Activated T-helper 2 cell treated with anti-CD3 and anti-CD28 coated beads, Interferon-gamma antibody, Interleukin-2, Interleukin-4, amounts not matched to agents 10 μg/mL and 5 μg/mL and 100 μg/mL, durations not matched to agents 14 hours and 24 hours and 36 hours (primary cell): Measurements from ENCODE around the gene DDHD1. TPM values are rescaled to one million over a fixed set of nuclear protein-coding genes. Genes with fewer than 3 reads are reported as not detected.
A peak's percentile ranks its signal among the peaks of the same experiment; 100 is the strongest.
"Not testable (repeated sequence)": the region's sequence is repeated elsewhere in the genome, so short reads cannot be mapped to it uniquely, and the experiment has no call there.

Experiments
- DNase-seq: peaks from one replicate; pipeline ENCODE4 v3.0.0; 2021; ENCODE audit warnings: low spot score
- H3K27ac Mint-ChIP-seq: one replicate; pipeline ENCODE4 v1.8.0; 2021; ENCODE audit warnings: mixed read lengths
- H3K27me3 Mint-ChIP-seq: one replicate; pipeline ENCODE4 v1.8.0; 2021; ENCODE audit warnings: low read depth, mixed read lengths
- H3K36me3 Mint-ChIP-seq: one replicate; pipeline ENCODE4 v1.8.0; 2021; ENCODE audit warnings: low read depth, mixed read lengths
- H3K4me1 Mint-ChIP-seq: one replicate; pipeline ENCODE4 v1.8.0; 2021; ENCODE audit warnings: low read depth, mixed read lengths
- H3K4me3 Mint-ChIP-seq: one replicate; pipeline ENCODE4 v1.8.0; 2021; ENCODE audit warnings: low read depth, mild to moderate bottlenecking, moderate library complexity, mixed read lengths
- H3K9me3 Mint-ChIP-seq: one replicate; pipeline ENCODE4 v1.8.0; 2021; ENCODE audit warnings: mixed read lengths
- intact Hi-C: fragments of 100-400 bp; cut with micrococcal nuclease; formaldehyde crosslinking; loops from one replicate; pipeline ENCODE4 v1.15.1; 2023
- total RNA-seq: library from RNA; stranded (reverse); gene quantifications from 2 replicates; pipeline ENCODE4 v1.2.3, GENCODE V29; 2022

The DDHD1 gene
- total RNA-seq, 1 donor from 2014 or later = 53.7 TPM

- not testable (repeated sequence) for H3K27me3 Mint-ChIP-seq, H3K4me3 Mint-ChIP-seq, H3K9me3 Mint-ChIP-seq, H3K27ac Mint-ChIP-seq, DNase-seq, H3K36me3 Mint-ChIP-seq
- peaks cover 25% of the 10 kb centered on the region for H3K4me1 Mint-ChIP-seq
- intact Hi-C loops = loop anchor here (1.0 to 2.0 kb wide), 2 partner anchors 26 to 71 kb away; partner anchors contain the start of gene DDHD1
These were observed 26.4 kb upstream of the DDHD1 start for GRCh38 chr14:53179486-53180005.

GRCh38 chr14:53175375-53175774 is 22.3 kb upstream of the DDHD1 start:
- Mint-ChIP-seq H3K9me3 (no peaks in the 10 kb centered on the region), H3K4me3 (no peak overlapping the region), H3K27me3 (peaks cover 1% of the 10 kb centered on the region), H3K4me1 (peaks cover 6% of the 10 kb centered on the region), H3K27ac (no peak overlapping the region), H3K36me3 (no peaks in the 10 kb centered on the region)
- DNase-seq = no peak
- intact Hi-C loops = no loop called here

- intact Hi-C loops = no loop called here
- Mint-ChIP-seq H3K9me3 (no peaks in the 10 kb centered on the region), H3K27ac (no peak overlapping the region), H3K36me3 (no peaks in the 10 kb centered on the region), H3K4me1 (peaks cover 3% of the 10 kb centered on the region), H3K27me3 (peaks cover 1% of the 10 kb centered on the region), H3K4me3 (no peak overlapping the region)
- DNase-seq = no peak
These were observed 21.8 kb upstream of the DDHD1 start for GRCh38 chr14:53174918-53175317.

- Mint-ChIP-seq H3K9me3 (no peaks in the 10 kb centered on the region), H3K4me3 (no peak overlapping the region), H3K27me3 (no peaks in the 10 kb centered on the region), H3K36me3 (peaks cover 8% of the 10 kb centered on the region), H3K4me1 (peaks cover 6% of the 10 kb centered on the region), H3K27ac (no peak overlapping the region)
- intact Hi-C loops = no loop called here
- no peak for DNase-seq
These were observed 15.7 kb upstream of the DDHD1 start for GRCh38 chr14:53168786-53169185.

- peaks cover 8% of the 10 kb centered on the region for H3K36me3 Mint-ChIP-seq
- H3K9me3 Mint-ChIP-seq = peaks cover 4% of the 10 kb centered on the region
- H3K4me1 Mint-ChIP-seq = peaks cover 6% of the 10 kb centered on the region
- H3K27me3 Mint-ChIP-seq = no peaks in the 10 kb centered on the region
- no peak overlapping the region for H3K27ac Mint-ChIP-seq
- no peak for DNase-seq
- H3K4me3 Mint-ChIP-seq = no peak overlapping the region
- intact Hi-C loops = no loop called here
These were observed 14.6 kb upstream of the DDHD1 start for GRCh38 chr14:53167602-53168328.

- Mint-ChIP-seq H3K4me1 (peaks cover 7% of the 10 kb centered on the region), H3K36me3 (peaks cover 4% of the 10 kb centered on the region), H3K27ac (no peak overlapping the region)
These were observed 8.8 kb upstream of the DDHD1 start for GRCh38 chr14:53161758-53162435.

GRCh38 chr14:53156238-53156637 is 3.1 kb upstream of the DDHD1 start:
- Mint-ChIP-seq H3K4me1 (peaks cover 22% of the 10 kb centered on the region), H3K9me3 (no peaks in the 10 kb centered on the region), H3K4me3 (no peak overlapping the region), H3K27ac (no peak overlapping the region), H3K36me3 (peaks cover 14% of the 10 kb centered on the region), H3K27me3 (no peaks in the 10 kb centered on the region)
- intact Hi-C loops = no loop called here
- DNase-seq = no peak

More at GRCh38 chr14:53161758-53162435, 8.8 kb upstream of the DDHD1 start:
- Mint-ChIP-seq H3K4me3 (no peak overlapping the region), H3K27me3 (no peaks in the 10 kb centered on the region), H3K9me3 (peaks cover 4% of the 10 kb centered on the region)
- intact Hi-C loops = no loop called here
- no peak for DNase-seq

GRCh38 chr14:53153702-53154112 is 584 bp upstream of the DDHD1 start:
- no peaks in the 10 kb centered on the region for H3K27me3 Mint-ChIP-seq
- peaks cover 39% of the 10 kb centered on the region for H3K4me1 Mint-ChIP-seq
- H3K9me3 Mint-ChIP-seq = no peaks in the 10 kb centered on the region
- peaks cover 26% of the 10 kb centered on the region for H3K36me3 Mint-ChIP-seq
- peak overlapping the region; percentile 89 for H3K4me3 Mint-ChIP-seq
- H3K27ac Mint-ChIP-seq = peak overlapping the region; percentile 100
- intact Hi-C loops = loop anchor here (1.0 to 5.0 kb wide), 9 partner anchors 9 to 1289 kb away; partner anchors contain the start of genes CNIH1, GPR137C, PSMC6 and TXNDC16
- no peak for DNase-seq

GRCh38 chr14:53152184-53152886 is 788 bp downstream of the DDHD1 start:
- Mint-ChIP-seq H3K36me3 (peaks cover 30% of the 10 kb centered on the region), H3K4me1 (peaks cover 52% of the 10 kb centered on the region), H3K27me3 (no peaks in the 10 kb centered on the region), H3K27ac (peak overlapping the region; percentile 95), H3K4me3 (peak overlapping the region; percentile 99), H3K9me3 (no peaks in the 10 kb centered on the region)
- peak; percentile 70 for DNase-seq
- intact Hi-C loops = loop anchor here (2.0 to 5.0 kb wide), 4 partner anchors 95 to 1290 kb away; partner anchors contain the start of genes CNIH1, GPR137C, PSMC6 and TXNDC16

- H3K4me3 Mint-ChIP-seq = peak overlapping the region; percentile 99
- H3K36me3 Mint-ChIP-seq = peaks cover 34% of the 10 kb centered on the region
- H3K27ac Mint-ChIP-seq = peak overlapping the region; percentile 95
- no peaks in the 10 kb centered on the region for H3K9me3 Mint-ChIP-seq
- no peak for DNase-seq
- H3K4me1 Mint-ChIP-seq = peaks cover 57% of the 10 kb centered on the region
- intact Hi-C loops = loop anchor here (2.0 to 5.0 kb wide), 4 partner anchors 94 to 1291 kb away; partner anchors contain the start of genes CNIH1, GPR137C, PSMC6 and TXNDC16
- H3K27me3 Mint-ChIP-seq = no peaks in the 10 kb centered on the region
These were observed 1.5 kb downstream of the DDHD1 start for GRCh38 chr14:53151523-53152183.

- intact Hi-C loops = loop anchor here (5.0 kb wide), 2 partner anchors 92 to 1293 kb away; partner anchors contain the start of gene CNIH1
- Mint-ChIP-seq H3K27me3 (no peaks in the 10 kb centered on the region), H3K4me1 (peaks cover 60% of the 10 kb centered on the region), H3K9me3 (no peaks in the 10 kb centered on the region), H3K27ac (peak overlapping the region; percentile 9), H3K4me3 (peak overlapping the region; percentile 99), H3K36me3 (peaks cover 37% of the 10 kb centered on the region)
- DNase-seq = no peak
These were observed 3.3 kb downstream of the DDHD1 start for GRCh38 chr14:53149668-53150316.
